ENCODE results near the gene SECTM1. TPM values are rescaled to one million over a fixed set of nuclear protein-coding genes. Genes with fewer than 3 reads are reported as not detected.
"Not testable (repeated sequence)": the region's sequence is repeated elsewhere in the genome, so short reads cannot be mapped to it uniquely, and the experiment has no call there.

Gene SECTM1
- total RNA-seq, 1 experiment from 2014 or later: 61.7 TPM

- no TSS peak for BruUV-seq (replicated peaks)
- Histone ChIP-seq H3K4me3 (ENCODE audit: low read length) (no peak overlapping the region), H3K4me1 (ENCODE audit: insufficient read depth, low read length) (peaks cover 6% of the 10 kb centered on the region; the same call in 1 of the 2 replicates), H3F3A (ENCODE audit: low read length, unreplicated experiment) (no peaks in the 10 kb centered on the region), H3K9ac (ENCODE audit: low read length) (no peak overlapping the region), H3K79me2 (ENCODE audit: low read length) (no peaks in the 10 kb centered on the region), H4K20me1 (ENCODE audit: low read length) (no peaks in the 10 kb centered on the region), H3K27me3 (ENCODE audit: low read length) (no peaks in the 10 kb centered on the region), H3K27ac (ENCODE audit: low read length) (no peak overlapping the region), H3K36me3 (ENCODE audit: low read depth, low read length) (no peaks in the 10 kb centered on the region), H3K9me3 (ENCODE audit: low read length) (no peaks in the 10 kb centered on the region), H2AFZ (ENCODE audit: low read length) (no peak overlapping the region), H3K9me2 (replicated peaks; ENCODE audit: low read length) (no peaks in the 10 kb centered on the region), H3K4me2 (ENCODE audit: low read length) (no peak overlapping the region)
- no peak for DNase-seq
- ChIA-PET CTCF (no interaction called here), POLR2A (ENCODE audit: unreplicated experiment) (interaction anchor here (0.6 kb wide), 1 partner anchor 36 kb away, joined by 3 read pairs; no protein-coding TSS in a partner anchor)
- TF ChIP-seq CTCF (conservative IDR thresholded peaks at IDR 0.05; ENCODE audit: low read depth, low read length): no peak
- TF ChIP-seq EZH2phosphoT487 (IDR thresholded peaks at IDR 0.05; ENCODE audit: borderline replicate concordance, low read length): no peak
- TF ChIP-seq EZH2 (IDR thresholded peaks at IDR 0.05; ENCODE audit: low read length, unreplicated experiment): no peak
- intact Hi-C loops (cut with micrococcal nuclease): no loop called here
- ATAC-seq: no peak
These were observed 40.4 kb upstream of the SECTM1 start for GRCh38 chr17:82373731-82374625.

- H3K27me3 ChIP-seq (ENCODE audit: low read length); POLR2A ChIA-PET (ENCODE audit: unreplicated experiment); H3K27ac ChIP-seq (ENCODE audit: low read length); H3K4me3 ChIP-seq (ENCODE audit: low read length); H4K20me1 ChIP-seq (ENCODE audit: low read length); DNase-seq; H2AFZ ChIP-seq (ENCODE audit: low read length); H3K9ac ChIP-seq (ENCODE audit: low read length); H3K9me2 ChIP-seq (replicated peaks; ENCODE audit: low read length); intact Hi-C loops (cut with micrococcal nuclease); H3K4me1 ChIP-seq (ENCODE audit: insufficient read depth, low read length); H3K4me2 ChIP-seq (ENCODE audit: low read length); H3K79me2 ChIP-seq (ENCODE audit: low read length); ATAC-seq; BruUV-seq (replicated peaks); H3K9me3 ChIP-seq (ENCODE audit: low read length); H3K36me3 ChIP-seq (ENCODE audit: low read depth, low read length); H3F3A ChIP-seq (ENCODE audit: low read length, unreplicated experiment): not testable (repeated sequence)
- CTCF ChIA-PET: interaction anchor here (0.7 kb wide), 1 partner anchor 16 kb away, joined by 3 read pairs; no protein-coding TSS in a partner anchor
These were observed 39.5 kb upstream of the SECTM1 start for GRCh38 chr17:82373072-82373452.

GRCh38 chr17:82372249-82373071, 38.9 kb upstream of the SECTM1 start:
- H2AFZ ChIP-seq (ENCODE audit: low read length): no peak overlapping the region
- H3K9ac ChIP-seq (ENCODE audit: low read length): no peak overlapping the region
- ChIA-PET POLR2A (ENCODE audit: unreplicated experiment) (no interaction called here), CTCF (interaction anchor here (0.7 kb wide), 1 partner anchor 15 kb away, joined by 3 read pairs; no protein-coding TSS in a partner anchor)
- H4K20me1 ChIP-seq (ENCODE audit: low read length): no peaks in the 10 kb centered on the region
- no peak overlapping the region for H3K4me3 ChIP-seq (ENCODE audit: low read length)
- ATAC-seq: no peak
- intact Hi-C loops (cut with micrococcal nuclease): no loop called here
- no peak overlapping the region for H3K4me2 ChIP-seq (ENCODE audit: low read length)
- H3K79me2 ChIP-seq (ENCODE audit: low read length): no peaks in the 10 kb centered on the region
- H3K9me3 ChIP-seq (ENCODE audit: low read length): no peaks in the 10 kb centered on the region
- H3F3A ChIP-seq (ENCODE audit: low read length, unreplicated experiment): no peaks in the 10 kb centered on the region
- no peak for TF ChIP-seq EZH2phosphoT487 (IDR thresholded peaks at IDR 0.05; ENCODE audit: borderline replicate concordance, low read length)
- no peak for TF ChIP-seq EZH2 (IDR thresholded peaks at IDR 0.05; ENCODE audit: low read length, unreplicated experiment)
- no peak for TF ChIP-seq CTCF (conservative IDR thresholded peaks at IDR 0.05; ENCODE audit: low read depth, low read length)
- peaks cover 6% of the 10 kb centered on the region; the same call in 1 of the 2 replicates for H3K4me1 ChIP-seq (ENCODE audit: insufficient read depth, low read length)
- H3K9me2 ChIP-seq (replicated peaks; ENCODE audit: low read length): no peaks in the 10 kb centered on the region
- no TSS peak for BruUV-seq (replicated peaks)
- no peaks in the 10 kb centered on the region for H3K36me3 ChIP-seq (ENCODE audit: low read depth, low read length)
- no peak overlapping the region for H3K27ac ChIP-seq (ENCODE audit: low read length)
- H3K27me3 ChIP-seq (ENCODE audit: low read length): no peaks in the 10 kb centered on the region
- DNase-seq: no peak

Data from PC-3 (cell line).